ENCODE data around the gene MGLL. TPM values are rescaled to one million over a fixed set of nuclear protein-coding genes. Genes with fewer than 3 reads are reported as not detected.

The MGLL gene
- total and polyA plus RNA-seq, 7 donors: 24.7 to 220 (median 46.8) TPM

GRCh38 chr3:127738192-127738840, 84.0 kb downstream of the MGLL start:
- H3K4me1 ChIP-seq: peaks cover 0 to 52% (median 34%) of the 10 kb centered on the region in 4 donors
- intact Hi-C loops (cut with DNase I): no loop called here
- H3K36me3 ChIP-seq: no peaks in the 10 kb centered on the region
- no peak for TF ChIP-seq POLR2A (IDR thresholded peaks at IDR 0.05)
- no peak for TF ChIP-seq CTCF (IDR thresholded peaks at IDR 0.05)
- TF ChIP-seq POLR2AphosphoS5 (IDR thresholded peaks at IDR 0.05): peak in 1 of 4 donors; percentile 23
- no peaks in the 10 kb centered on the region for H3K9me3 ChIP-seq
- WGBS, 2 donors: 55 to 80% methylated on average over 8 of the region's 8 CpGs
- peak overlapping the region; percentile 39 to 63 (median 52) for H3K27ac ChIP-seq
- H3K4me3 ChIP-seq: no peak overlapping the region
- DNase-seq: no peak
- no peaks in the 10 kb centered on the region for H3K27me3 ChIP-seq

- peak overlapping the region; percentile 41 to 75 (median 52) for H3K27ac ChIP-seq
- intact Hi-C loops (cut with DNase I): no loop called here
- no peak for DNase-seq
These were observed 85.3 kb downstream of the MGLL start for GRCh38 chr3:127736801-127737539.

GRCh38 chr3:127735767-127736693, 86.3 kb downstream of the MGLL start:
- DNase-seq: peak; percentile 74
- Histone ChIP-seq H3K27ac (peak overlapping the region; percentile 41 to 75 (median 52)), H3K36me3 (no peaks in the 10 kb centered on the region), H3K4me3 (peak overlapping the region in 1 of 4 donors; percentile 1), H3K4me1 (peaks cover 0 to 62% (median 34%) of the 10 kb centered on the region in 4 donors), H3K9me3 (no peaks in the 10 kb centered on the region), H3K27me3 (no peaks in the 10 kb centered on the region)
- TF ChIP-seq POLR2AphosphoS5 (IDR thresholded peaks at IDR 0.05) (peak in 1 of 4 donors; percentile 43), POLR2A (IDR thresholded peaks at IDR 0.05) (no peak)
- intact Hi-C loops (cut with DNase I): no loop called here
- WGBS, 2 donors: 29 to 50% methylated on average over 9 of the region's 9 CpGs

More at GRCh38 chr3:127736801-127737539, 85.3 kb downstream of the MGLL start:
- H3K4me3 ChIP-seq: no peak overlapping the region
- H3K4me1 ChIP-seq: peaks cover 0 to 62% (median 34%) of the 10 kb centered on the region in 4 donors
- H3K27me3 ChIP-seq: no peaks in the 10 kb centered on the region
- H3K36me3 ChIP-seq: no peaks in the 10 kb centered on the region
- no peaks in the 10 kb centered on the region for H3K9me3 ChIP-seq
- 89 to 92% methylated on average over 10 of the region's 10 CpGs for WGBS, 2 donors
- TF ChIP-seq POLR2AphosphoS5 (IDR thresholded peaks at IDR 0.05): no peak
- TF ChIP-seq EP300 (IDR thresholded peaks at IDR 0.05): no peak
- no peak for TF ChIP-seq POLR2A (IDR thresholded peaks at IDR 0.05)
- TF ChIP-seq CTCF (IDR thresholded peaks at IDR 0.05): no peak

- TF ChIP-seq POLR2A (IDR thresholded peaks at IDR 0.05): no peak
- no peak for TF ChIP-seq EP300 (IDR thresholded peaks at IDR 0.05)
- no peak for TF ChIP-seq CTCF (IDR thresholded peaks at IDR 0.05)
- no peak for TF ChIP-seq POLR2AphosphoS5 (IDR thresholded peaks at IDR 0.05)
- H3K4me3 ChIP-seq: no peak overlapping the region
- H3K27me3 ChIP-seq: no peaks in the 10 kb centered on the region
- 30 to 39% methylated on average over 8 of the region's 8 CpGs for WGBS, 2 donors
- peaks cover 0 to 67% (median 34%) of the 10 kb centered on the region in 4 donors for H3K4me1 ChIP-seq
- no peaks in the 10 kb centered on the region for H3K9me3 ChIP-seq
- no peak for DNase-seq
- intact Hi-C loops (cut with DNase I): no loop called here
- H3K27ac ChIP-seq: peak overlapping the region; percentile 41 to 75 (median 52)
- no peaks in the 10 kb centered on the region for H3K36me3 ChIP-seq
These were observed 87.4 kb downstream of the MGLL start for GRCh38 chr3:127734754-127735473.
